Ishikawa (cell line): Measurements from ENCODE around the gene PHRF1.

Experiments used
- EGR1 ChIP-seq: IDR thresholded peaks from 2 replicates; pipeline ENCODE4 v1.6.1; 2012
- FOXM1 ChIP-seq: IDR thresholded peaks from 2 replicates; pipeline ENCODE4 v1.6.1; 2012; ENCODE audit warnings: low read depth, borderline replicate concordance
- NFIC ChIP-seq: IDR thresholded peaks from 2 replicates; pipeline ENCODE4 v1.6.1; 2012
- TEAD4 ChIP-seq: IDR thresholded peaks from 2 replicates; pipeline ENCODE4 v1.6.1; 2012
- YY1 ChIP-seq: IDR thresholded peaks from 2 replicates; pipeline ENCODE4 v1.6.1; 2012; ENCODE audit warnings: low read depth
- TF ChIP-seq, protein P1 (sequence below): IDR thresholded peaks from 2 replicates; pipeline ENCODE4 v1.6.1; 2012

DNA sequence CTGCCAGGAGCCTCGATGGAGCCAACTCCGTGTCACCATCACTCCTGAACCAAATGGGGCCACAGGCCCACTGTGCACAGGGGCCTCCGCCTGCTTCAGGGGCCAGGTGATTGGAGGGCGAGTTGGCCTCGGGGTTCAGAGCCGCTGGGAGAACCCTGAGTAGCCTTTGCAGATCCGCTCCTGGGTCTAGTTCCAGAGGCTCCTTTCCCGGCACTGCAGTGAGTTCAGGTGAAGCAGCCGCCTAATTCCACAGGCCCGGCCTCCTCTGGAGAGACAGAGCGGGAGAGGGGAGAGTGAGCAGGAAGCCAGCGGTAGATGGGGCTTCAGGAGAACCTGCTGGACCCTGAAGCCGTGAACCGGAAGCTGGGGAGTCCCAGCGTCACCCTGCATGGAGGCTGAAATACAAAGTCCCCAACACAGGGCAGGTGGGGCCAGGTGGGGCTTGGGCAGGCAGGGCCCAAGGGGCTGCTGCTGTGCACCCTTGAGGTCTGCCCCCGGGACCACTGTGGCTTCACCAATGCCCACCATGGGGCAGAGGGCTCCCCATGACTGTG lies 83.3 kb downstream of the PHRF1 start:
- TF ChIP-seq EGR1 = no peak
- no peak for TF ChIP-seq YY1
- TF ChIP-seq, protein P1, sequence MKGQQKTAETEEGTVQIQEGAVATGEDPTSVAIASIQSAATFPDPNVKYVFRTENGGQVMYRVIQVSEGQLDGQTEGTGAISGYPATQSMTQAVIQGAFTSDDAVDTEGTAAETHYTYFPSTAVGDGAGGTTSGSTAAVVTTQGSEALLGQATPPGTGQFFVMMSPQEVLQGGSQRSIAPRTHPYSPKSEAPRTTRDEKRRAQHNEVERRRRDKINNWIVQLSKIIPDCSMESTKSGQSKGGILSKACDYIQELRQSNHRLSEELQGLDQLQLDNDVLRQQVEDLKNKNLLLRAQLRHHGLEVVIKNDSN = no peak
- no peak for TF ChIP-seq TEAD4
- no peak for TF ChIP-seq FOXM1
- no peak for TF ChIP-seq NFIC
